Measurements from ENCODE around the gene DRAM1.

GRCh38 chr12:101889211-101889752 lies 11.9 kb downstream of the DRAM1 start:
- TF ChIP-seq EZH2 (IDR thresholded peaks at IDR 0.05; ENCODE audit: low read length, missing control alignments) = no peak
- TF ChIP-seq CTCF (conservative IDR thresholded peaks at IDR 0.05 in 1 of 2, IDR thresholded peaks at IDR 0.05 in 1 of 2; ENCODE audit: low read depth in 1 of 2, low read length in 2 of 2) = no peak

Data from fibroblast of lung (primary cell).